IMR-90 (cell line): Measurements from ENCODE around the gene FBXW7. TPM values are rescaled to one million over a fixed set of nuclear protein-coding genes. Genes with fewer than 3 reads are reported as not detected.

Source experiments
- ATAC-seq: fragments of 200-7000 bp; cut with Tn5 transposase; 2 replicates; pipeline ENCODE4 v1.9.1; 2020; ENCODE audit warnings: low read depth, mild to moderate bottlenecking, moderate library complexity
- BruUV-seq: library from RNA; stranded (reverse); fragments of 400-500 nt; replicated peaks from 2 replicates; lab custom pipeline; 2021; lab: Mats Ljungman, UMichigan
- CTCF ChIA-PET: fragments of 300-600 bp; formaldehyde crosslinking; extraction: SDS; loops from one replicate; lab custom pipeline; 2021; ENCODE audit warnings: antibody characterized with exemption; lab: Yijun Ruan, JAX
- POLR2A ChIA-PET: fragments of 300-600 bp; sonication (Branson Sonifier 250); formaldehyde crosslinking; loops from one replicate; lab custom pipeline; 2022; ENCODE audit warnings: antibody characterized with exemption; ENCODE audit not compliant: unreplicated experiment; lab: Charles Lee
- DNase-seq: peaks from one replicate; pipeline ENCODE4 v3.0.0; 2013
- H2AFZ ChIP-seq: replicated peaks from 2 replicates; pipeline ENCODE3; 2013; ENCODE audit warnings: low read length, mild to moderate bottlenecking; ENCODE audit not compliant: poor library complexity
- H2AK5ac ChIP-seq: 2 replicates; pipeline ENCODE4 v1.6.1; 2013; ENCODE audit warnings: low read depth, low read length, inconsistent platforms
- H2AK9ac ChIP-seq: replicated peaks from 2 replicates; pipeline ENCODE3; 2013; ENCODE audit warnings: mild to moderate bottlenecking, low read depth, low read length, moderate library complexity; ENCODE audit not compliant: poor library complexity
- H2BK120ac ChIP-seq: 2 replicates; pipeline ENCODE4 v1.6.1; 2013; ENCODE audit warnings: low read depth, low read length, inconsistent platforms
- H2BK15ac ChIP-seq: 3 replicates; pipeline ENCODE4 v1.6.1; 2013; ENCODE audit warnings: low read depth, low read length, inconsistent platforms
- H2BK20ac ChIP-seq: 2 replicates; pipeline ENCODE4 v1.6.1; 2013; ENCODE audit warnings: low read depth, mild to moderate bottlenecking, inconsistent platforms, low read length, moderate library complexity
- H2BK5ac ChIP-seq: 2 replicates; pipeline ENCODE4 v1.6.1; 2013; ENCODE audit warnings: mild to moderate bottlenecking, low read depth, low read length, inconsistent platforms; ENCODE audit not compliant: poor library complexity, severe bottlenecking
- H3K14ac ChIP-seq: replicated peaks from 2 replicates; pipeline ENCODE4 v1.6.1; 2013; ENCODE audit warnings: low read depth, low read length, inconsistent platforms
- H3K18ac ChIP-seq: 2 replicates; pipeline ENCODE4 v1.6.1; 2013; ENCODE audit warnings: low read depth, low read length, control low read depth
- H3K23ac ChIP-seq: 2 replicates; pipeline ENCODE4 v1.6.1; 2013; ENCODE audit warnings: low read depth, low read length, inconsistent platforms
- H3K27ac ChIP-seq: 2 replicates; pipeline ENCODE4 v1.5.1; 2013; ENCODE audit warnings: mild to moderate bottlenecking, control low read depth, low read length; ENCODE audit not compliant: insufficient read depth
- H3K27me3 ChIP-seq: 2 replicates; pipeline ENCODE4 v1.6.1; 2013; ENCODE audit warnings: low read length; ENCODE audit not compliant: control insufficient read depth, insufficient read depth
- H3K36me3 ChIP-seq: 2 replicates; pipeline ENCODE4 v1.6.1; 2013; ENCODE audit warnings: low read length, mixed read lengths; ENCODE audit not compliant: control insufficient read depth, insufficient read depth
- H3K4ac ChIP-seq: 2 replicates; pipeline ENCODE4 v1.6.1; 2013; ENCODE audit warnings: low read depth, low read length, inconsistent platforms
- H3K4me1 ChIP-seq: 2 replicates; pipeline ENCODE4 v1.6.1; 2013; ENCODE audit warnings: low read length, mixed read lengths; ENCODE audit not compliant: control insufficient read depth, insufficient read depth
- H3K4me2 ChIP-seq: 2 replicates; pipeline ENCODE4 v1.6.1; 2013; ENCODE audit warnings: low read depth, mild to moderate bottlenecking, control low read depth, low read length, moderate library complexity
- H3K4me3 ChIP-seq: 2 replicates; pipeline ENCODE4 v1.5.1; 2013; ENCODE audit warnings: low read depth, mild to moderate bottlenecking, control low read depth, low read length, moderate library complexity; ENCODE audit not compliant: insufficient read depth
- H3K56ac ChIP-seq: 2 replicates; pipeline ENCODE4 v1.6.1; 2013; ENCODE audit warnings: low read length, inconsistent platforms; ENCODE audit not compliant: insufficient read depth; ENCODE audit errors: extremely low read depth
- H3K79me1 ChIP-seq, 2 experiments: 2 replicates each; pipeline ENCODE4 v1.6.1; 2013; ENCODE audit warnings: low read length in 2 of 2, inconsistent platforms in 1 of 2, low read depth in 1 of 2
- H3K9ac ChIP-seq: 2 replicates; pipeline ENCODE4 v1.6.1; 2013; ENCODE audit warnings: low read depth, low read length, control low read depth
- H3K9me1 ChIP-seq: 2 replicates; pipeline ENCODE4 v1.6.1; 2013; ENCODE audit warnings: low read length, inconsistent platforms; ENCODE audit not compliant: insufficient read depth
- H3K9me3 ChIP-seq: 2 replicates; pipeline ENCODE4 v1.6.1; 2013; ENCODE audit warnings: low read length; ENCODE audit not compliant: control insufficient read depth, insufficient read depth
- H4K20me1 ChIP-seq: 2 replicates; pipeline ENCODE4 v1.6.1; 2013; ENCODE audit warnings: low read length, inconsistent platforms; ENCODE audit not compliant: insufficient read depth
- H4K5ac ChIP-seq: 2 replicates; pipeline ENCODE4 v1.6.1; 2013; ENCODE audit warnings: mild to moderate bottlenecking, low read depth, low read length, control low read depth
- H4K8ac ChIP-seq, 2 experiments: 2 replicates each; pipeline ENCODE4 v1.6.1; 2013; ENCODE audit warnings: low read depth in 2 of 2, low read length in 2 of 2, control low read depth in 1 of 2, inconsistent platforms in 1 of 2
- H4K91ac ChIP-seq: 2 replicates; pipeline ENCODE4 v1.6.1; 2013; ENCODE audit warnings: low read depth, low read length, inconsistent platforms; ENCODE audit not compliant: insufficient read depth
- BHLHE40 ChIP-seq: fragments of 150-350 bp; IDR thresholded peaks from 2 replicates; pipeline ENCODE4 v1.6.1; 2016; ENCODE audit warnings: mild to moderate bottlenecking, low read depth, low read length
- CEBPB ChIP-seq: IDR thresholded peaks from 2 replicates; pipeline ENCODE4 v1.6.1; 2012; ENCODE audit warnings: low read depth, low read length, improper control_type of control experiment
- CHD1 ChIP-seq: IDR thresholded peaks from 2 replicates; pipeline ENCODE4 v1.6.1; 2012; ENCODE audit warnings: low read depth, low read length, improper control_type of control experiment
- FOS ChIP-seq: fragments of 150-350 bp; IDR thresholded peaks from 2 replicates; pipeline ENCODE4 v1.6.1; 2016; ENCODE audit warnings: low read depth, low read length
- MAFK ChIP-seq: IDR thresholded peaks from 2 replicates; pipeline ENCODE4 v1.6.1; 2012; ENCODE audit warnings: low read depth, low read length, improper control_type of control experiment
- MAZ ChIP-seq: IDR thresholded peaks from 2 replicates; pipeline ENCODE4 v1.6.1; 2012; ENCODE audit warnings: low read depth, mild to moderate bottlenecking, low read length, improper control_type of control experiment, moderate library complexity, borderline replicate concordance
- MXI1 ChIP-seq: IDR thresholded peaks from 2 replicates; pipeline ENCODE4 v1.6.1; 2012; ENCODE audit warnings: low read depth, mild to moderate bottlenecking, low read length, moderate library complexity, borderline replicate concordance
- NFE2L2 ChIP-seq: fragments of 150-350 bp; IDR thresholded peaks from 2 replicates; pipeline ENCODE4 v1.6.1; 2016; ENCODE audit warnings: low read depth, mild to moderate bottlenecking, low read length
- POLR2A ChIP-seq: IDR thresholded peaks from 2 replicates; pipeline ENCODE4 v1.6.1; 2012; ENCODE audit warnings: mild to moderate bottlenecking, low read depth, low read length
- RAD21 ChIP-seq: IDR thresholded peaks from 2 replicates; pipeline ENCODE4 v1.6.1; 2012; ENCODE audit warnings: low read length, improper control_type of control experiment
- RCOR1 ChIP-seq: IDR thresholded peaks from 2 replicates; pipeline ENCODE4 v1.6.1; 2012; ENCODE audit warnings: mild to moderate bottlenecking, low read length, improper control_type of control experiment; ENCODE audit not compliant: insufficient replicate concordance
- RFX5 ChIP-seq: IDR thresholded peaks from 2 replicates; pipeline ENCODE4 v1.8.0; 2012; ENCODE audit warnings: low read depth, mild to moderate bottlenecking, low read length, moderate library complexity
- SMC3 ChIP-seq: fragments of 150-350 bp; IDR thresholded peaks from 2 replicates; pipeline ENCODE4 v1.6.1; 2016; ENCODE audit warnings: low read depth, mild to moderate bottlenecking, antibody characterized with exemption, low read length, moderate library complexity
- dilution Hi-C: fragments of 300-500 bp; cut with HindIII; formaldehyde crosslinking; loops from one replicate; pipeline ENCODE4 v1.14.3; 2018; ENCODE audit warnings: low sequenced_read_pairs; ENCODE audit not compliant: unreplicated experiment
- in situ Hi-C: fragments of 300-500 bp; cut with MboI; formaldehyde crosslinking; loops from 3 replicates; pipeline ENCODE4 v1.14.3; 2019; ENCODE audit warnings: low sequenced_read_pairs, inconsistent platforms, mixed read lengths
- intact Hi-C: fragments of 100-400 bp; cut with micrococcal nuclease; formaldehyde crosslinking; loops from 2 replicates; pipeline ENCODE4 v1.10.0; 2022
- polyA plus RNA-seq, 3 experiments: library from polyadenylated mRNA; depleted of rRNA; stranded (reverse); fragments of >200 nt; gene quantifications; 2 replicates each; pipeline ENCODE4 v1.2.3, GENCODE V29; 2012; ENCODE audit warnings: low replicate concordance in 1 of 3
- total RNA-seq: library from RNA; depleted of rRNA; stranded (reverse); fragments of >200 nt; gene quantifications from 2 replicates; pipeline ENCODE4 v1.2.3, GENCODE V29; 2012
- TF ChIP-seq, protein P1 (sequence below): fragments of 150-350 bp; IDR thresholded peaks from 2 replicates; pipeline ENCODE4 v1.6.1; 2016; ENCODE audit warnings: low read depth, mild to moderate bottlenecking, low read length, moderate library complexity, borderline replicate concordance
- TF ChIP-seq, protein P2 (sequence below): conservative IDR thresholded peaks from 2 replicates; pipeline ENCODE4 v1.5.1; 2012; ENCODE audit warnings: mild to moderate bottlenecking, low read depth, low read length, improper control_type of control experiment
- TF ChIP-seq, protein P3 (sequence below): fragments of 150-350 bp; IDR thresholded peaks from 2 replicates; pipeline ENCODE4 v1.6.1; 2017; ENCODE audit warnings: mild to moderate bottlenecking, antibody characterized with exemption, low read length, low read depth

Gene FBXW7
- total and polyA plus RNA-seq, 2 of the 4 experiments (the other 2 are of a cell fraction): 7.2 to 27.4 TPM

DNA sequence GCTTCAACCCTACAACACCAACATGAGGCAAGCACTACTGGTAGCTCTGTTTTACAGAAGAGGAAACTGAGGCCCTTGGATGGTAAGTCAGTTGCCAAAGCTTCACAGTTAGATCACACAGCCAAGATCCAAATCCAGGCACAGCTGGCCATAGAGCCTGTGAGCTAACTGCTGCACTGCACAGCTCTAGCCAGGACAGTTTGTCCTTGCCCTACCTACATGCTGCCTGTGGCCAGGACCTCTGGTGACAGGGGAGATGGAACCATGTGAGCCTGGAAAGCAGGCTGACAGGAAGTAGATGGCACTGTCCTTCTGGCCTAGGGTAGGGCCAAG lies 257.8 kb downstream of the FBXW7 start:
- no peak overlapping the region for H2AK5ac ChIP-seq
- no peak overlapping the region for H3K18ac ChIP-seq
- BruUV-seq: no TSS peak
- ChIA-PET CTCF (no interaction called here), POLR2A (no interaction called here)
- no peak overlapping the region for H3K23ac ChIP-seq
- H4K91ac ChIP-seq: no peak overlapping the region
- no peak overlapping the region for H3K4me3 ChIP-seq
- H3K36me3 ChIP-seq: no peaks in the 10 kb centered on the region
- no peak overlapping the region for H3K4ac ChIP-seq
- dilution Hi-C loops: no loop called here
- no peak overlapping the region for H4K8ac ChIP-seq
- H3K9me3 ChIP-seq: no peaks in the 10 kb centered on the region
- no peak overlapping the region for H2BK20ac ChIP-seq
- no peaks in the 10 kb centered on the region; the same call in 1 of the 2 replicates for H3K4me1 ChIP-seq
- no peak overlapping the region for H3K27ac ChIP-seq
- peaks cover 22% of the 10 kb centered on the region for H3K27me3 ChIP-seq
- H4K5ac ChIP-seq: no peak overlapping the region
- TF ChIP-seq FOS: no peak
- TF ChIP-seq CEBPB: no peak
- TF ChIP-seq RFX5: no peak
- TF ChIP-seq SMC3: no peak
- no peak for TF ChIP-seq MAFK
- no peak for TF ChIP-seq BHLHE40
- no peak for TF ChIP-seq POLR2A
- no peak for TF ChIP-seq RAD21
- TF ChIP-seq MXI1: no peak
- TF ChIP-seq CHD1: no peak
- TF ChIP-seq, protein P1, sequence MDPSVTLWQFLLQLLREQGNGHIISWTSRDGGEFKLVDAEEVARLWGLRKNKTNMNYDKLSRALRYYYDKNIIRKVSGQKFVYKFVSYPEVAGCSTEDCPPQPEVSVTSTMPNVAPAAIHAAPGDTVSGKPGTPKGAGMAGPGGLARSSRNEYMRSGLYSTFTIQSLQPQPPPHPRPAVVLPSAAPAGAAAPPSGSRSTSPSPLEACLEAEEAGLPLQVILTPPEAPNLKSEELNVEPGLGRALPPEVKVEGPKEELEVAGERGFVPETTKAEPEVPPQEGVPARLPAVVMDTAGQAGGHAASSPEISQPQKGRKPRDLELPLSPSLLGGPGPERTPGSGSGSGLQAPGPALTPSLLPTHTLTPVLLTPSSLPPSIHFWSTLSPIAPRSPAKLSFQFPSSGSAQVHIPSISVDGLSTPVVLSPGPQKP: no peak
- no peak for TF ChIP-seq RCOR1
- TF ChIP-seq, protein P2, sequence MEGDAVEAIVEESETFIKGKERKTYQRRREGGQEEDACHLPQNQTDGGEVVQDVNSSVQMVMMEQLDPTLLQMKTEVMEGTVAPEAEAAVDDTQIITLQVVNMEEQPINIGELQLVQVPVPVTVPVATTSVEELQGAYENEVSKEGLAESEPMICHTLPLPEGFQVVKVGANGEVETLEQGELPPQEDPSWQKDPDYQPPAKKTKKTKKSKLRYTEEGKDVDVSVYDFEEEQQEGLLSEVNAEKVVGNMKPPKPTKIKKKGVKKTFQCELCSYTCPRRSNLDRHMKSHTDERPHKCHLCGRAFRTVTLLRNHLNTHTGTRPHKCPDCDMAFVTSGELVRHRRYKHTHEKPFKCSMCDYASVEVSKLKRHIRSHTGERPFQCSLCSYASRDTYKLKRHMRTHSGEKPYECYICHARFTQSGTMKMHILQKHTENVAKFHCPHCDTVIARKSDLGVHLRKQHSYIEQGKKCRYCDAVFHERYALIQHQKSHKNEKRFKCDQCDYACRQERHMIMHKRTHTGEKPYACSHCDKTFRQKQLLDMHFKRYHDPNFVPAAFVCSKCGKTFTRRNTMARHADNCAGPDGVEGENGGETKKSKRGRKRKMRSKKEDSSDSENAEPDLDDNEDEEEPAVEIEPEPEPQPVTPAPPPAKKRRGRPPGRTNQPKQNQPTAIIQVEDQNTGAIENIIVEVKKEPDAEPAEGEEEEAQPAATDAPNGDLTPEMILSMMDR: no peak
- TF ChIP-seq, protein P3, sequence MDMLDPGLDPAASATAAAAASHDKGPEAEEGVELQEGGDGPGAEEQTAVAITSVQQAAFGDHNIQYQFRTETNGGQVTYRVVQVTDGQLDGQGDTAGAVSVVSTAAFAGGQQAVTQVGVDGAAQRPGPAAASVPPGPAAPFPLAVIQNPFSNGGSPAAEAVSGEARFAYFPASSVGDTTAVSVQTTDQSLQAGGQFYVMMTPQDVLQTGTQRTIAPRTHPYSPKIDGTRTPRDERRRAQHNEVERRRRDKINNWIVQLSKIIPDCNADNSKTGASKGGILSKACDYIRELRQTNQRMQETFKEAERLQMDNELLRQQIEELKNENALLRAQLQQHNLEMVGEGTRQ: no peak
- no peak for TF ChIP-seq NFE2L2
- TF ChIP-seq MAZ: no peak
- H3K9ac ChIP-seq: no peak overlapping the region
- no peak overlapping the region for H2BK5ac ChIP-seq
- no peak overlapping the region for H3K4me2 ChIP-seq
- no peak overlapping the region for H3K14ac ChIP-seq
- in situ Hi-C loops: no loop called here
- H2AK9ac ChIP-seq: no peak overlapping the region
- ATAC-seq (no peak), DNase-seq (no peak)
- no peaks in the 10 kb centered on the region for H3K79me1 ChIP-seq
- no peak overlapping the region for H3K56ac ChIP-seq
- H4K20me1 ChIP-seq: no peaks in the 10 kb centered on the region
- intact Hi-C loops: no loop called here
- no peaks in the 10 kb centered on the region for H3K9me1 ChIP-seq
- H2BK15ac ChIP-seq: no peak overlapping the region
- H2BK120ac ChIP-seq: no peak overlapping the region
- H2AFZ ChIP-seq: no peak overlapping the region
